Measurements from ENCODE around the gene ZNF768.

The ZNF768 gene

GRCh38 chr16:30519120-30520049 lies 7.0 kb downstream of the ZNF768 start:
- Histone ChIP-seq H4K12ac (ENCODE audit: low read depth, low read length) (no peak overlapping the region), H4K91ac (ENCODE audit: low read depth, low read length) (no peak overlapping the region), H3K4me3 (ENCODE audit: low read depth, low read length) (no peak overlapping the region), H3K27ac (ENCODE audit: low read depth, low read length) (no peak overlapping the region), H4K8ac (ENCODE audit: low read depth, low read length) (no peak overlapping the region), H3K9me3 (ENCODE audit: insufficient read depth, low read depth, low read length) (no peaks in the 10 kb centered on the region), H2AK5ac (ENCODE audit: low read length) (no peak overlapping the region), H3K4me1 (ENCODE audit: control insufficient read depth in 1 of 2, insufficient read depth in 2 of 2, low read length in 2 of 2) (no peaks in the 10 kb centered on the region), H3K27me3 (ENCODE audit: insufficient read depth, low read length) (no peaks in the 10 kb centered on the region), H3K4ac (ENCODE audit: low read depth, low read length) (no peak overlapping the region), H3K79me1 (ENCODE audit: low read length) (no peaks in the 10 kb centered on the region), H3K18ac (ENCODE audit: low read length) (no peak overlapping the region), H2AFZ (ENCODE audit: insufficient read depth, low read length, poor library complexity) (no peak overlapping the region), H3K14ac (ENCODE audit: low read length) (no peak overlapping the region), H3K36me3 (ENCODE audit: control insufficient read depth in 1 of 2, insufficient read depth in 2 of 2, low read length in 2 of 2) (peaks cover 1 to 4% of the 10 kb centered on the region in 2 experiments), H3K79me2 (ENCODE audit: control insufficient read depth, insufficient read depth, low read length, poor library complexity) (no peaks in the 10 kb centered on the region), H2BK120ac (ENCODE audit: insufficient read depth, low read length, poor library complexity) (no peak overlapping the region), H2BK12ac (ENCODE audit: low read length) (no peak overlapping the region), H3K4me2 (ENCODE audit: low read length) (no peak overlapping the region), H2BK5ac (ENCODE audit: low read depth, low read length, poor library complexity) (no peak overlapping the region), H3K9ac (ENCODE audit: low read length) (no peak overlapping the region), H3K23ac (ENCODE audit: low read length) (no peak overlapping the region)
- no CpG with 5 or more reads among the region's 20 CpGs for WGBS (ENCODE audit: extremely low coverage, insufficient coverage, insufficient read length)
- no peak for DNase-seq

GRCh38 chr16:30518552-30518951 lies 7.8 kb downstream of the ZNF768 start:
- no CpG with 5 or more reads among the region's 10 CpGs for WGBS (ENCODE audit: extremely low coverage, insufficient coverage, insufficient read length)
- no peak for DNase-seq
- no peak overlapping the region for H3K4me3 ChIP-seq (ENCODE audit: low read depth, low read length)
- H2BK12ac ChIP-seq (ENCODE audit: low read length) = no peak overlapping the region
- H3K79me2 ChIP-seq (ENCODE audit: control insufficient read depth, insufficient read depth, low read length, poor library complexity) = no peaks in the 10 kb centered on the region
- no peaks in the 10 kb centered on the region for H3K36me3 ChIP-seq (ENCODE audit: control insufficient read depth in 1 of 2, insufficient read depth in 2 of 2, low read length in 2 of 2)
- no peaks in the 10 kb centered on the region for H3K4me1 ChIP-seq (ENCODE audit: control insufficient read depth in 1 of 2, insufficient read depth in 2 of 2, low read length in 2 of 2)
- H3K18ac ChIP-seq (ENCODE audit: low read length) = no peak overlapping the region
- no peak overlapping the region for H3K4ac ChIP-seq (ENCODE audit: low read depth, low read length)
- no peak overlapping the region for H2AFZ ChIP-seq (ENCODE audit: insufficient read depth, low read length, poor library complexity)
- H2BK5ac ChIP-seq (ENCODE audit: low read depth, low read length, poor library complexity) = no peak overlapping the region
- no peaks in the 10 kb centered on the region for H3K9me3 ChIP-seq (ENCODE audit: insufficient read depth, low read depth, low read length)
- H4K91ac ChIP-seq (ENCODE audit: low read depth, low read length) = no peak overlapping the region
- H4K12ac ChIP-seq (ENCODE audit: low read depth, low read length) = no peak overlapping the region
- no peaks in the 10 kb centered on the region for H3K27me3 ChIP-seq (ENCODE audit: insufficient read depth, low read length)
- no peak overlapping the region for H3K9ac ChIP-seq (ENCODE audit: low read length)
- no peaks in the 10 kb centered on the region for H3K79me1 ChIP-seq (ENCODE audit: low read length)
- no peak overlapping the region for H2AK5ac ChIP-seq (ENCODE audit: low read length)
- no peak overlapping the region for H3K14ac ChIP-seq (ENCODE audit: low read length)
- H3K27ac ChIP-seq (ENCODE audit: low read depth, low read length) = no peak overlapping the region
- no peak overlapping the region for H4K8ac ChIP-seq (ENCODE audit: low read depth, low read length)
- no peak overlapping the region for H2BK120ac ChIP-seq (ENCODE audit: insufficient read depth, low read length, poor library complexity)
- H3K4me2 ChIP-seq (ENCODE audit: low read length) = no peak overlapping the region
- H3K23ac ChIP-seq (ENCODE audit: low read length) = no peak overlapping the region

- H3K4ac ChIP-seq (ENCODE audit: low read depth, low read length) = no peak overlapping the region
- H2AK5ac ChIP-seq (ENCODE audit: low read length) = no peak overlapping the region
- H3K23ac ChIP-seq (ENCODE audit: low read length) = no peak overlapping the region
- no peak overlapping the region for H2BK120ac ChIP-seq (ENCODE audit: insufficient read depth, low read length, poor library complexity)
- no peak for DNase-seq
- no peaks in the 10 kb centered on the region for H3K27me3 ChIP-seq (ENCODE audit: insufficient read depth, low read length)
- H3K14ac ChIP-seq (ENCODE audit: low read length) = no peak overlapping the region
- no peak overlapping the region for H3K18ac ChIP-seq (ENCODE audit: low read length)
- H3K79me2 ChIP-seq (ENCODE audit: control insufficient read depth, insufficient read depth, low read length, poor library complexity) = no peaks in the 10 kb centered on the region
- no peak overlapping the region for H3K9ac ChIP-seq (ENCODE audit: low read length)
- H4K8ac ChIP-seq (ENCODE audit: low read depth, low read length) = no peak overlapping the region
- no peak overlapping the region for H2AFZ ChIP-seq (ENCODE audit: insufficient read depth, low read length, poor library complexity)
- H2BK5ac ChIP-seq (ENCODE audit: low read depth, low read length, poor library complexity) = no peak overlapping the region
- H2BK12ac ChIP-seq (ENCODE audit: low read length) = no peak overlapping the region
- H3K36me3 ChIP-seq (ENCODE audit: control insufficient read depth in 1 of 2, insufficient read depth in 2 of 2, low read length in 2 of 2) = no peaks in the 10 kb centered on the region
- H4K91ac ChIP-seq (ENCODE audit: low read depth, low read length) = no peak overlapping the region
- WGBS (ENCODE audit: extremely low coverage, insufficient coverage, insufficient read length) = no CpG with 5 or more reads among the region's 2 CpGs
- no peak overlapping the region for H3K4me2 ChIP-seq (ENCODE audit: low read length)
- H3K4me3 ChIP-seq (ENCODE audit: low read depth, low read length) = no peak overlapping the region
- H4K12ac ChIP-seq (ENCODE audit: low read depth, low read length) = no peak overlapping the region
- H3K79me1 ChIP-seq (ENCODE audit: low read length) = no peaks in the 10 kb centered on the region
- H3K4me1 ChIP-seq (ENCODE audit: control insufficient read depth in 1 of 2, insufficient read depth in 2 of 2, low read length in 2 of 2) = no peaks in the 10 kb centered on the region
- H3K27ac ChIP-seq (ENCODE audit: low read depth, low read length) = no peak overlapping the region
- H3K9me3 ChIP-seq (ENCODE audit: insufficient read depth, low read depth, low read length) = no peaks in the 10 kb centered on the region
Measured at GRCh38 chr16:30515275-30515674, 11.1 kb downstream of the ZNF768 start.

- Histone ChIP-seq H2BK120ac (ENCODE audit: insufficient read depth, low read length, poor library complexity) (no peak overlapping the region), H2AK5ac (ENCODE audit: low read length) (no peak overlapping the region), H3K36me3 (ENCODE audit: control insufficient read depth in 1 of 2, insufficient read depth in 2 of 2, low read length in 2 of 2) (no peaks in the 10 kb centered on the region), H3K4me1 (ENCODE audit: control insufficient read depth in 1 of 2, insufficient read depth in 2 of 2, low read length in 2 of 2) (no peaks in the 10 kb centered on the region), H2BK12ac (ENCODE audit: low read length) (no peak overlapping the region), H3K4me3 (ENCODE audit: low read depth, low read length) (no peak overlapping the region), H3K79me1 (ENCODE audit: low read length) (no peaks in the 10 kb centered on the region), H3K79me2 (ENCODE audit: control insufficient read depth, insufficient read depth, low read length, poor library complexity) (no peaks in the 10 kb centered on the region), H2AFZ (ENCODE audit: insufficient read depth, low read length, poor library complexity) (no peak overlapping the region), H2BK5ac (ENCODE audit: low read depth, low read length, poor library complexity) (no peak overlapping the region), H4K8ac (ENCODE audit: low read depth, low read length) (no peak overlapping the region), H3K27me3 (ENCODE audit: insufficient read depth, low read length) (no peaks in the 10 kb centered on the region), H3K23ac (ENCODE audit: low read length) (no peak overlapping the region), H3K9me3 (ENCODE audit: insufficient read depth, low read depth, low read length) (no peaks in the 10 kb centered on the region), H4K91ac (ENCODE audit: low read depth, low read length) (no peak overlapping the region), H3K27ac (ENCODE audit: low read depth, low read length) (no peak overlapping the region), H3K4ac (ENCODE audit: low read depth, low read length) (no peak overlapping the region), H3K4me2 (ENCODE audit: low read length) (no peak overlapping the region), H3K18ac (ENCODE audit: low read length) (no peak overlapping the region), H3K14ac (ENCODE audit: low read length) (no peak overlapping the region), H4K12ac (ENCODE audit: low read depth, low read length) (no peak overlapping the region), H3K9ac (ENCODE audit: low read length) (no peak overlapping the region)
- WGBS (ENCODE audit: extremely low coverage, insufficient coverage, insufficient read length) = no CpG with 5 or more reads among the region's 3 CpGs
- DNase-seq = no peak
Measured at GRCh38 chr16:30511509-30511908, 14.9 kb downstream of the ZNF768 start.
